T-helper 9 cell (primary cell): ENCODE measurements around the gene CD74.

Experiments
- DNase-seq: peaks from one replicate; pipeline ENCODE4 v3.0.0-alpha.2; 2020

The CD74 gene

GRCh38 chr5:150358261-150359095 lies 54.2 kb downstream of the CD74 start:
- DNase-seq: no peak

GRCh38 chr5:150357326-150358260 lies 55.1 kb downstream of the CD74 start, which contains the start of gene TCOF1:
Gene TCOF1 (plus strand): TSS chr5:150357697. CDS start chr5:150357747, 50 bp downstream.
- DNase-seq: peak; percentile 96

- DNase-seq: no peak
Observed at GRCh38 chr5:150356575-150357294, 56.0 kb downstream of the CD74 start.

- DNase-seq: no peak
Observed at GRCh38 chr5:150355791-150356190, 56.9 kb downstream of the CD74 start.

GRCh38 chr5:150353032-150353675 lies 59.6 kb downstream of the CD74 start:
- no peak for DNase-seq

- DNase-seq: no peak
Observed at GRCh38 chr5:150352244-150353031, 60.3 kb downstream of the CD74 start.
